Inflammatory macrophage treated with lipopolysaccharide for 1 hour (primary cell): Measurements from ENCODE around the gene CDH11.

Experiments used
- DNase-seq, 2 donors: peaks; one replicate each; pipeline ENCODE4 v3.0.0-alpha.2; 2020 to 2022

The CDH11 gene

DNA sequence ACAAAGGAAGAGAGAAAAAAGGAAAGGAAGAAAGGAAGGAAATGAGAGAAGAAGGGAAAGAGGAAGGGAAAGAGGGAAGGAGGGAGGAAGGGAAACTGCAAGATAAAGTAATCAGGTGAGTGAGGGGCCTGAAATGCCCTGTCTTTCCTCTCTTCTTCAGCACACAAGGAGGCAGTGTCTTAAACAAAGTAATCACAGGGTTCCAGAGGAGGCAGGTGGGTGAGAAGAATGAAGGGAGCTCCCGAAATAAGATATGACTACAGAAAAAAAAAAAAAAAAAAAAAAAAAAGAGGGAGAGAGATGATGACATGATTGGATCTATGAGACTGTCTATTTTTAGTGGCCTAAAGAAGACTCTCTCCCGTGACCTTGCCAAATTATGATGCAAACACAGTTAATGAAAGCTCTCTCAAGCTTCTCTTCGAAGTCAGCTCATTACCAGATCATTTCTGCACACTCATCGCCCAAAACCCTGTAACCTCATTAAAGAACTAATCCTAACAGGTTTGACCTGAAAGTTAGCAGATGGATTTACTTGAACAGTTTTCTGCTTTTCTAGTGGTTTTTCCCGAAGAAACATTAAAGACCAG, 53.6 kb downstream of the CDH11 start:
- no peak for DNase-seq

DNA sequence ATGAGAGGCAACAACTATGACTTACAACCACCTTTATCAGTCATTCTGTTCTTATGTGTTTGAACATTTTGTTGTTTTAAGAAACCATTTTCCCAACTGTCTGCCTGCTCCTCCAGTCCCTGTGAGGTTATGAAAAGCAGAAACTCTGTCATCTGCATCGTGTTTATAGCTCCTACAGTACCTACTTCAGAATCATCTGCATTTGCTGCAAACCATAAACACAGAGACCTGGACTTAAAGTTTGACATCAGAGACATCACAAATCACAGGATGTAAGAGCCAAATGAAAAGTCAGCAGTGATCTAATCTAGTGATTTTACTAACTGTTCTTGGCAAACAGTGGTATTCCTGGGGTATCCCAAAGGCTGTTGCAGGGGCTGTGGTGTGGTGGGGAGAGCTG, 55.2 kb downstream of the CDH11 start:
- no peak for DNase-seq

DNA sequence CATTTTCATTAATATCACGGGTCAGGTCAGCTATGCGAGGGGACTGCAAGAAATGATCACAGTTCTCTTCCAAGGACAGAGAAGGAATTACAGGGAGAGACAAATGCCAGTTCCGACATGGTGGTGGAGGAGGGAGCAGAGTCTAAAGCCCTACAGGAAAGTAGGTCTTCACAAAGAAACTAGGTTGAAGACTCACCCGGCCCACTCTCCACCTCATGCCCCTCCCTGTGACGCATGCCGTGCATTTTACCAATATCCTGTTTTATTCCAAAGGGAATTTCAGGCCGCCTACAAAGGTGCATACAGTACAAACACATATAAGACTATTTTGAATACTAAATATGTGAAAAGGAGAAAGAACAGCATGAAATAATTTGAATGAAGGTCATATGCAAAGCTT, 56.8 kb downstream of the CDH11 start:
- DNase-seq = no peak

DNA sequence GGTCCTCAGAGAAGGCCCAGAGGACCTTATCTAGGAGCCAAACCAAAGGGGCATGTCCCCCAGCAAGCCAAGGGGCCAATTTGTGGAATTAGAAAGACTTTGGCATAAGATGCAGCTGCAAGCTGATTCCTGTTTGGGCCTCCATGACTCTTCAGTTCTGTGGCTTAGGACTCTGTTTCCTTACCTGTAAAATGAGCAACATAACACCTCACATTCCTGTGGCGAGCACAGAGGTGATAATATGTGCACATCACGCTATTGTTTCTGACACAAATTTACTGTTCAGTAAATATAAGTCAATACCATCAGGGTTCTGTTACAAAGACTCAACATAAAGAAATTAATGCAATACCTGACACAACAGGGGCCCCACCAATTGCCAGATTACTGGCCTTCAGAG, 57.7 kb downstream of the CDH11 start:
- no peak for DNase-seq

DNA sequence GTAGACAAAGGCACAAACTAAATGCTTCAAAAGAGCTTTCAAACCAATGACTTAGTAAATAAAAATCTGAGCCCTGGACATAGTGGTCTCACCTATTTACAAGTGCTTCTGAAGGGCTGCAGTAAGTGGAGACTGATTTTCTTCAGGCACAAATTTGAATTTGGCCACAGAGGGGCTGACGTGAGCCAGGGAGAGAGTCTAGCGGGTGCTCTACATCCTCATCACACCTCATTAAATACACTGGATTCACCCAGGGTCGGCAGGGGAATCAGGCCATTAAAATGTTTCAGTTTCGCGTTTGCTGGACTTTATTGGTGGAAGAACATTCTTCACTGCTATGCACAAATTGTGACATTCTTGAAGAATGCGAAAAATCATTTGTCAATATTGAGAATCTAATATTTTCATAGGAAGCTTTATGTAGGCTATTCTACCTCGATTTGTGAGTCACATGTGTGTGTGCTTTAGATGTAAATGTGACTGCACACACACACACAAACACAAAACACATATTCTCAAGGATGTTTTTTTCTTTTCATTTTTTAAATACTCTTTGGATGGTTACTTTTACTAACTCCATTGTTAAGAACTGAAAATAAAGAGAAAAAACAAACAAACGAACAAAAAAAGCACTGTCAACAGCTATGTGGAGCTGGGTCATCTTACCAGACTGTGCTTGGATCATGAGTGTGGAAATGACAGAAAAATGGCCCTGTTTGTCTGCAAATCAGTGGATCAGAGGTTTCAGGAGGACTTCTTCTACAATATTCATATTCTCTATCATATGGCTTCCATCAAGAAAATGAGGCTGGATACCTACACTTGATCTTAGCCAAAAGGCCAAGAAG, 58.9 kb downstream of the CDH11 start:
- DNase-seq = no peak

DNA sequence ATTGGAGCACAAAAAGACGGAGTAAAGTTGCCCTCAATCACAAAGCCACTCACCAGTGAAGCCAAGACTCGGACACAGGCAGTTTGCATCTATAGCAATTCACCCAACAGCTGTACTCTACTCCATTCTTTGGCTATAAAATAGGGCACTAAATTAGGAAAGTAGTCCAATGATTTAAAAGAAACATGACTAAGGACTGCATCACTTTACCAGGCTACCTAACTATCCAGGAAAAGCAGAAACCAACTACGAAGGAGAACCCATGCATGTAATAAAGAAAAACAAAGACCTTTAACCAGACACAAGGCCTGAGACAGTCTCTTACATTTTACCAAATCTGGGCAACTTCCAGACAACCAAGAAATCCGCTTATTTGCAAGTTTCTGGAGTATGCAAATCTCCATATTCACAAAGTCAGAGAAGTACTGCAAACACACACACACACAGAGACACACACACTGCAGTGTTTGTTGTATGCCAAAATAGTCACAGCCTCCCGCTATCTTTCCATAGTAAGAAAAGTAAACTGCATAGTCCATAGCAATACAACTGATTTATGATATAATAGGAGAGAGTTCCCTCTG, 59.8 kb downstream of the CDH11 start:
- no peak for DNase-seq

DNA sequence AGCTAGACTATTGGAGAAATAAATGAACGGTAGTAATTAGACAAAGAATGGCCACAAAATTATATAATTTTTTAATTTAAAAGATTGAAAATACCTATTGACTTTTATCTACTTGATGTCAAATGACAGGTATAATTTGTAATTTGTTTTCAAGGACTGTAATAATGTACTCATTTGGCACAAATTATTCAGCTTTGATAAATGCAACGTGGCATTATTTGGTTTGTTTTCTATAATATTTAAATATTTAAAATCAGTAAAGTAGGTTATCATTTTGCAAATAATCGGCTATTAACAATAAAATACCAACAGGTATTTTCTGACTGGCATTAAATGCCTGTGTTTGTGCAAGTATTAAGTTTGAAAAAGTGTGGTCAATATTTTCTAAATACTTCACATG, 60.6 kb downstream of the CDH11 start:
- DNase-seq = no peak

DNA sequence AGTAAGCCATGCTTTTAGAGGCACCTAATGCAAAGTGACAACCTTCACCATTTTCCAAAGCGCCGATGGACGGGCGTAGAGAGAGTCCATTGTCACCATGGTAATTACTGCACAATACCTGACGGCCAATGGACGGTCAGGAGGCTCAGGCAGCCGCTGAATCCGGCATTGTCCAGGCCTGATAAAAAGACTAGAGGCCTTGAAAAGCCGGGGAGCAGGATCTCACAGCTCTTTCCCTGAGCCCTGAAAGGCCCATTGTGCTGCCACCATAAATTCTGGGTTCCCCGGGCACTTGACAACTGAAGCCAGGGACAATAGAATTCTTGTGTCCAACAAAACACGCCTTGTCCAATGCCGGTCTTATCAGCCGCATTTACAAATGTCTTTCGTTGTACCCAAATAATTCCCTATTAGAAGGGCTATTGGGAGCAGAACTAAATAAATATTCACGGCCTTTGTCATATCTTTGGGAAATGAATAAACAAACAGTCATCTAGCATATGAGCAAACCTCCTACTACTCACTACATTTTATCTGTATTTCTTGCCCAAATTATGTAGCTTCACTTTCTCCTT, 62.4 kb downstream of the CDH11 start:
- DNase-seq = no peak

DNA sequence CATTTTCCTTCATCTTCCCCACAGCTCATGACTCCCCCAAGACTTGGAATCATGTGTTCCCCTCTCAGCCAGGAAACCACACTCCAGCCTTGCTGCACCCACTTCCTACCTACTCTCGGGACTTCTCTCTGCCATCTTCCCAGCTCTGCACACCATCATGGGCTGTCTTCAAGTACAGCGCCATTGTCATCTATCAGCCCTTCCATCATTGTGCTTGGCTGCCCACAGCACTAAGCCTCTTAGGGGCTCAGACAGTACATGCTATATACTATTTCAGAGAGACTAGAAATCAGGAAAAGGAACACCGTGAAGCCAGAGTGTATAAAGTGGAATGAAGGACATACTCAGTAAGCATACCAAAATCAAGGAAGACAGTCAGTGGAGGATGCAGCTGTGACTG, 64.7 kb downstream of the CDH11 start:
- no peak for DNase-seq

DNA sequence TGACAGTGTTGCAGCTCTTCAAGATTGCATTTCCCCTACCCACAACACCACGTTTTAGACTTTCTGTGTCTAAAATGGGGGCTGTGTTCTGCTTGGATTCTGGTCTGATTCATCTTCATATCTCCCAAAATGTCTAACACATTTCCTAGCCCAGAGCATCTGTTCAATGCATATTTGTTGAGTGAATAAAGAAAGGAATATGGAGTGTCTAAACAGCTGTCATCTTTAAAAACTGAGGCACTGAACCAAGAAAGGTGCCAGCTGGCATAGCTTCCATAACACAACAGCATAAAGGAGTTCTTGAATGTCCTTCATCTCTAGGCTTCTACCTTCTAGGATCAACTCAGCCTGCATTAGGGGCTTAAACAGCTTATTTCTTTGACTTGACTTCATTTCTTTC, 67.4 kb downstream of the CDH11 start:
- no peak for DNase-seq

DNA sequence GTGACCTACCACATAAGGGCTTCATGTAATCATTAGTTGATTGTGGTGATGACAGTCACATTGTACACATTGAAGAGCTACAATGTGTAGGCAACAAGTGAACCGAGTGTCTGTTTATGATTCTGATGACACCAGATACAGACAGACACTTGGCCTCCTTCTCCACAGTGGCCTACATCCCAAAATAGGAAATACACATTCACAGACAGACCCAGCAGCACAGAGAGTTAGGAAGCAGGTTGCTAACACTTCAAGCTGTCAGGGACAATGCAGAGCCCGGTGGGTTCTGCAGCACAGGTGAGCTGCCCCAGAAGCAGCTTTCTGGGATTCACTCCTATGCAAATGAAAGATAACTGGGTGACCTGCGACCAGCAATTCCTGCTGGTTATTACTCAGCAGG, 72.2 kb downstream of the CDH11 start:
- DNase-seq = no peak

DNA sequence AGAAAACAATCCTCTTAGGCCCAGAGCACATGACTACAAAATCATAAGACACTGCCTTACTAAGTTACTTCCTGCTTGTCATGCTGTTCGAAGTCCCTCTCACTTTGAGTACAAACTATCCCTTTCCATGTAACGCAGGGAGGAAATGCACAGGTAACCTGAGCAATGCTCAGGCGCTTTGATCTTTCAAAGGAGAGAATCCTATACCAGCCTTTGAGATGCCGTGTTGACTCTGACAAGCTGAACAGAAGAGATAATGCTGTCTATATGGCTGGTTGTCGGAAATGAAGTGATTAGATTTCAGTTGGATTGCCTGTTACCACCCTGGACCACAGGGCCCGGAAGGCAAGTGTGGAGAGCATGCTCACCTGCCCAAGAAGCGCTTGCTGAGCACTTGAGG, 75.9 kb downstream of the CDH11 start:
- no peak for DNase-seq

DNA sequence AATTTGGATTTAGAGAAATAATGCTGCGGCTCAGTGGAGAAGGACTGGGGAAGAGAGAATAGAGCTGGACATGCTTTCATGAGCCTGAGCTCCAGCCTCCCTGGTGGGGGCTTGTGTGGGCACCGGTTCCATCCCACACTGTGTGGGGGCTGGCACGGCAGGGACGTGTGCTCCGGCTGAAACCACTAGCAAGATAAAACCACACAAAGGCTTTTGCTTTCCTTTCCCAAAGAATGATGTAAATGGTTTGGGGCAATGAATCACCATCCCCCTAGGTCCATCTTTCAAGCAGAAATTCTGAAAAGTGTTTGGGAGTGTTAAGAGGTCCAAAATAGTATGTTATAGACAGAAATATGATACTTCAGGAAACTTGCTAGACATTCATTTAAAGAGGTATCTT, 77.0 kb downstream of the CDH11 start:
- no peak for DNase-seq

DNA sequence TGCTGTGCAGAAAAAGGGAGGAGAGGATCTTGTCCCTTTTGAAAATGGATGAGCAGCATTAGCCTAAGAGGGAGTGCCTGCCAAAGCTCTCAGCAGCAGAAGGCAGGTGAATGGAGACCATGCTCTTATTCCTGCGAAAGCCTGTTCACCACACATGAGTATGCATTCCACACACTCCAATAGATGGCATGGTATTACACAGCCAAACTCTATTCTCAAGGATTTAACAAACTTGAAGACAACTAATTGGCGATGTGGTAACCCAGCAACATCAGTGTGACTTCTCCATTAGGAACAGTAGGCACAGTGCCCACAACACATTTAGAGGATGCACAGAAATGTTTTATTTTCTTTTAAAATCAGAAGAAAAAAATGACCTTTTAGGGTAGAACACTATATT, 77.8 kb downstream of the CDH11 start:
- no peak for DNase-seq

DNA sequence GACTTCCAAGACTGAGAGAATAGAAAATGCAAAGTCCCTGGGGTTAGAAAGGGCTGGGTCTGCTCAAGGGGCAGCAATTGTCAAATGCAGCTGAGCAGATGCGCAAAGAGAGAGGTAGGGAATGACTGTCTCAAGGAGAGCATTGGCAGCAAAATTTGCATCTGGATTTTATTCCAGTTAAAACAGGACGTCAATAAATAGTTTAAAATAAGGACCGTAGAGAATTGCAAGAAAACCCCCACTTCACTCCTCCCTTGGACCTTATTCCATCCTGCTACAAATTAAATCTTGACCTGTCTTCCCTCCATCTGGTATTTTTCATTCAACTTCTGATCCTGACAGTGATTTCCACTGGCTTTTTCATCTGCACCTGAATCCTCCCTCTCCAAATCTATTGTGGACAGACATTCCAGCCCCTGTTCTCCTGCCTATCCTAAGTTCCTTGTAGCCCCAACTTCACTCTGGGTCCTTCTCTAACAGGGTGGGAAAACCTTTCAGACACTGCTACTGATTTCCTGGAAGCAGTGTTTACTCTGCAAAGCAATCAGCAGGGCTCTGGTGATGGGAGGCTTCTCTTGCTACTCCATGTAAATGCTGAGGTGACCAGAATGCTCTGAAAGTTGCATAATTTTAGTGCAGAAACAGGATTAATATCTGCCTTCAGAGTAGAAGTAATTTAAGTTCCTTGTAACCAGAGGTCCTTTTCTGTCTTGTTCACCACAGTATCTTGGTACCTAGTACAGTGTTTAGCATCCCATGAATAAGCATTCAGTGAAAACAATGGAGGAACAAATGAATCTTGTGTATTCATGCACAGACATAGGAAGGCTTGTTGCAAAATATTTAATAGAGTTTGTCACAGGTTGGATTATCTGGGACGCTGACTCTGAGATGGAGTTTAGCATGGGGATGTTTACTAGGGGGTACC, 79.2 kb downstream of the CDH11 start:
- DNase-seq = no peak

DNA sequence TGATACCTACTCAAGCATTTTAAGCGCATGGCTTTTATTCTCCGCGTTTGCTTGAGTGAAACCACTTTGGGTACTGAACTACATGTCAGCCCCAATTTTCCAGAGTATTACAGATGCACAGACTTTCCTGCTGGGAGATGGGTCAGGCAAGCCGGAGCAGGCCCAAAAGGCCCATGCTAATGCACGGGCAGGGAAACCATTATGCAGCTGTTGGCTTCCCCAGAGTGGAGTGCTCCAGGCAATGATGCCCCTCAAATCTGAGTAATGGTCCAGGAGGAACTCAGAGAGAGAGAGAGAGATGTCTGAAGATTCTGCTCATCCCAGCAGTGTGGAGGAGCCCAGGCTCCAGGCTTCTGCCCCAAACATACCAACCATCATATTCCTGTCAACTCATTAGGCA, 80.2 kb downstream of the CDH11 start:
- DNase-seq = no peak

DNA sequence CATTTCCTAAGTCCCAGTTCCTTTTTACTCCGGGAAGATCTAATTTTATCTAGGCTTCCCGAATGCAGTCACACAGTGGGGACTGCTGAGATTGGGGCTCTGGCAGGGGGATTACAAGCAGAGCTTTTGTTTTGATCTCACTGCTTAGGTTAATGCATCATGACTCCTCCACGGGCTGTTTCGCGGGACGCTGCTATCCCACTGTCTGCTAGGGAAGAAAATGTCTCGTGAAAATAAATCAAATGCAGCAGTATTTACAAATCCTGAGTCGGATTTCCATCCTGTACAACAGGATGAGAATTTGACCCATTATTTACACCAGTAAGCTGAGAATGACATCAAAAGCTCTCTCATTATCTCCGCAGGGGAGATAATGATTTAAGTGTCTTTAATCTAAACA, 83.8 kb downstream of the CDH11 start:
- no peak for DNase-seq

DNA sequence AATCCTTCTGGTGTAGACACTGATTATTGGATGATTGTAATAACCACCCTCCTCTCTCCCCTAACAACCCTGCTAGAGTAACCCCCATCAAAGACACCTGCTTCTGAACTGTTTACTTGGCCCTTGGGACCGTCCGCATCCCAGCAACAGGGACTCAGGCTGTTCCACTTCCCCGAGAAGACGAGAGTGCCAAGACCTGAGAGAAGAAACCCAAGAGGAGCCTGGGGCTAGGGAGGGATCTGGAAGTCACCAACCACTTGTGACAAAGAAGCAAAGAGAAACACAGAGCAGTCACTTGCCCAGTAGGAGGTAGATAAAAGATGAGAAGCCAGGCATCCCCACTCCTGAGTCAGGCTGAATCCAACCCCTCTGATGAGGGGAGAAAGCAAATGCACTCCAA, 84.3 kb downstream of the CDH11 start:
- no peak for DNase-seq

DNA sequence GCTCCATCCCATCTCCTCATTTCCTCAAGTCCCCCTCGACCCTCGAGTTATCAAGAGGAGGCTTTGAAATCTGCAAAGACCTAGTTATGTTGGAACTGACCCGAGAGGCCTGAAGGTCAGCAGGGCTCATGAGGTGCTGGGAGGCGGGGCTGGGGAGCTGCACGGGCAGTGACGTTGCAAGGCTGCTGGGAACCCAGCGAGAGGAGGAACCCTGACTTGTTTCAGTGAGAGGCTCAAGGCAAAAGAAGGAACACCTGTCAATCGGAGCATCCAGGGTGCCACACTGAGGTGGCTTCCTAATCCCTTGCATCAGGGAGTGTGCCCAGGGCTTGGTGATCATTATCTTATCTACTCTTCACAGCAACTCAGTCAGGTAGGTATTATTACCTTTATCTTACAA, 86.9 kb downstream of the CDH11 start:
- DNase-seq = no peak

DNA sequence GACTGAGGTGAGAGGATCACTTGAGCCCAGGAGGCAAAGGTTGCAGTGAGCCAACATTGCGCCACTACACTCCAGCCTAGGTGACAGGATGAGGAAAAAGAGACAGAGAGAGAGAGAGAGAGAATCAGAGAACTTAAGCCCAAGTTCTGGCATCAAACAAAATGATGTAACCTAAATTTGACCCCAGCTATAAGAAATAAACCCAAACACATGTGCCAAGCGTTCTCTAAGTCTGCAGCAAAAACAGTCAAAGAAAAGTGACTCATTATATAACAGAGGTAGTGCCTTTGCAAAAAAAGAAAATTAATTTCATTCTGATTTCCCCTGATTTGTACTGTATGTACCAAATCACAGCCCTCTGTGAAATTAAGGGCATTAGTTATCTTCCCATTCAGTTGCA, 89.5 kb downstream of the CDH11 start:
- DNase-seq = no peak

DNA sequence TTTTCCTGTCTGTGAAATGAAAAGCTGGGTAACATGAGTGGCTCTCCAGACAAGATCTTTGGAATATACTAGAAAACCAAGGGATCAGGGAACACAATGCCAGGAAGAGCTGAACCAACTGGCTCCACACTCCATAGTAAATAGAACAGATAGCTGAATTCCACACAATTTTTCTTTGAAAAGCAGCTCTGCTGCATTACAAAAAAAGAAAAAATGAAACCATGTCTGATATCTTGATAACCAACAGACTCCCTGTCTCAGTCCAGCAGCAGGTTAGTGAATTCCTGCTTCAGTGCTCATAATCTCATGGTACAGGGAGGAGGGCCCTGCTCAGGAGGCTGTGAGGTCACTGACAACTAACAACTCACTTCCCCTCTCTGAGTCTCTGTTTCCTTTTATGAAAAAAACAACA, 97.1 kb downstream of the CDH11 start:
- no peak for DNase-seq

DNA sequence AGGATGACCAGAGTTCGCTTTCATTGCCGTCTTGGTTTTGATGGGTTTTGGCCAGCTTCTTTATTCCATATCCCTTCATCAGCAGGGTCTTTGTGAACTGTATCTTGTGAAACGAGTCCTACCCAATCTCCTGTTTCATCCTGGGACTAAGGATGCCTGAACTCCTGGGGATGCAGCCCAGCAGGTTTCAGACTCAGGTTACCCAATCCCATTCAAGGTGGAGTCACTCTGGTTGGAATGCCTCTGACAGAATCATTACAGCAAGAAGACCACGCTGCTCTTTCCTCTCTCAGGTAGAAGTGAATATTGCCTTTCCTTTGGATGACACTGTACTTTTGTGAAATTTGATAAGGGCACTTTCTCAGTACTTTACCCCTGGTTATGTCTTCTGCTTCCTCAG, 98.1 kb downstream of the CDH11 start:
- DNase-seq = no peak
